Measurements from ENCODE around the gene C10orf143. TPM values are rescaled to one million over a fixed set of nuclear protein-coding genes. Genes with fewer than 3 reads are reported as not detected.

The C10orf143 gene
- total RNA-seq, 4 donors from 2014 or later: 2.4 to 22.1 (median 7.7) TPM; not detected in 1

- Histone ChIP-seq H3K36me3 (no peaks in the 10 kb centered on the region), H3K9me3 (no peaks in the 10 kb centered on the region), H3K4me3 (no peak overlapping the region), H3K4me1 (peaks cover 6 to 13% of the 10 kb centered on the region in 2 donors), H3K27me3 (no peaks in the 10 kb centered on the region), H3K27ac (no peak overlapping the region)
- intact Hi-C loops (cut with DNase I; ENCODE audit: low total_unique reads): no loop called here
- DNase-seq: no peak
- TF ChIP-seq POLR2A (IDR thresholded peaks at IDR 0.05): no peak
- TF ChIP-seq, protein P1, sequence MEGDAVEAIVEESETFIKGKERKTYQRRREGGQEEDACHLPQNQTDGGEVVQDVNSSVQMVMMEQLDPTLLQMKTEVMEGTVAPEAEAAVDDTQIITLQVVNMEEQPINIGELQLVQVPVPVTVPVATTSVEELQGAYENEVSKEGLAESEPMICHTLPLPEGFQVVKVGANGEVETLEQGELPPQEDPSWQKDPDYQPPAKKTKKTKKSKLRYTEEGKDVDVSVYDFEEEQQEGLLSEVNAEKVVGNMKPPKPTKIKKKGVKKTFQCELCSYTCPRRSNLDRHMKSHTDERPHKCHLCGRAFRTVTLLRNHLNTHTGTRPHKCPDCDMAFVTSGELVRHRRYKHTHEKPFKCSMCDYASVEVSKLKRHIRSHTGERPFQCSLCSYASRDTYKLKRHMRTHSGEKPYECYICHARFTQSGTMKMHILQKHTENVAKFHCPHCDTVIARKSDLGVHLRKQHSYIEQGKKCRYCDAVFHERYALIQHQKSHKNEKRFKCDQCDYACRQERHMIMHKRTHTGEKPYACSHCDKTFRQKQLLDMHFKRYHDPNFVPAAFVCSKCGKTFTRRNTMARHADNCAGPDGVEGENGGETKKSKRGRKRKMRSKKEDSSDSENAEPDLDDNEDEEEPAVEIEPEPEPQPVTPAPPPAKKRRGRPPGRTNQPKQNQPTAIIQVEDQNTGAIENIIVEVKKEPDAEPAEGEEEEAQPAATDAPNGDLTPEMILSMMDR (IDR thresholded peaks at IDR 0.05): no peak
Observed at GRCh38 chr10:130141460-130141859, 30.8 kb upstream of the C10orf143 start.

DNA sequence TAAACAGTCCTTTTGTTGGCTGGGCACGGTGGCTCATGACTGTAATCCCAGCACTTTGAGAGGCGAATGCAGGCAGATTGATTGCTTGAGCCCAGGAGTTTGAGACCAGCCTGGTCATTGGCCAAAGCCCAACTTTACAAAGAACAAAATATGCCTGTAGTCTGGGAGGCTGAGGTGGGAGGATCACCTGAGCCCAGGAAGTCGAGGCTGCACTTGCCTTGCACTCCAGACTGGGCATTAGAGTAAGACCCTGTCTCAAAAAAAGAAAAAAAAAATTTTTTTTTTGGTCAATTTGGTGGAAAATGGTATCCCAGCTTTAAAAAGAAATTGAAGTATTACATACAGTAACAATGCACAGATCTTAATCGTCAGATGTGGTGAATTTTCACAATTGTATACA, 30.4 kb upstream of the C10orf143 start:
- no peak for DNase-seq
- Histone ChIP-seq H3K9me3 (no peaks in the 10 kb centered on the region), H3K4me3 (no peak overlapping the region), H3K36me3 (no peaks in the 10 kb centered on the region), H3K27ac (no peak overlapping the region), H3K27me3 (no peaks in the 10 kb centered on the region), H3K4me1 (peaks cover 6 to 13% of the 10 kb centered on the region in 2 donors)
- intact Hi-C loops (cut with DNase I; ENCODE audit: low total_unique reads): no loop called here
- no peak for TF ChIP-seq POLR2A (IDR thresholded peaks at IDR 0.05)
- TF ChIP-seq, protein P1 (IDR thresholded peaks at IDR 0.05): no peak

- H3K9me3 ChIP-seq: no peaks in the 10 kb centered on the region
- peaks cover 6 to 13% of the 10 kb centered on the region in 2 donors for H3K4me1 ChIP-seq
- H3K4me3 ChIP-seq: no peak overlapping the region
- intact Hi-C loops (cut with DNase I; ENCODE audit: low total_unique reads): no loop called here
- no peak for DNase-seq
- TF ChIP-seq, protein P1 (IDR thresholded peaks at IDR 0.05): no peak
- TF ChIP-seq POLR2A (IDR thresholded peaks at IDR 0.05): no peak
- H3K27ac ChIP-seq: no peak overlapping the region
- H3K36me3 ChIP-seq: no peaks in the 10 kb centered on the region
- H3K27me3 ChIP-seq: no peaks in the 10 kb centered on the region
Observed at GRCh38 chr10:130140425-130140824, 29.8 kb upstream of the C10orf143 start.

DNA sequence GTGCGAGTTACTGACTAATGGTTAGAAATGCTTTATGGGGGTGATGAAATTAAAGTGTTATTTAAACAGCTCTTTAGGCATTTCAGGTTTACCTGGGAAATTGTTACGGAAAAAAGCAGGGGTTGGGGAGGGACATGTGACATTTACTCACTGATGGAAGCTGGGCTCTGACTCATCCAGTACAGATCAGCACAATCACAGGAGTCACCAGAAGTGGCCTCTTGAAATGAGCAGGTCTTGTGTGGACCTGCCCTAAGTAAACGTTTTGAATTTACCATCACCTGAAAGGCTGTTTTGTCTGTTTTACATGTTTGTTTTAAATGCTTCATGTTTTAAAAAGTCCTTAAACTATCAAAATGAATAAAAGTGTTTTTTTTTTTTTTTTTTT, 27.8 kb upstream of the C10orf143 start:
- TF ChIP-seq, protein P1 (IDR thresholded peaks at IDR 0.05): no peak
- H3K27me3 ChIP-seq: no peaks in the 10 kb centered on the region
- peaks cover 6 to 13% of the 10 kb centered on the region in 2 donors for H3K4me1 ChIP-seq
- H3K27ac ChIP-seq: no peak overlapping the region
- no peaks in the 10 kb centered on the region for H3K9me3 ChIP-seq
- intact Hi-C loops (cut with DNase I; ENCODE audit: low total_unique reads): no loop called here
- H3K4me3 ChIP-seq: no peak overlapping the region
- no peaks in the 10 kb centered on the region for H3K36me3 ChIP-seq
- DNase-seq: no peak

GRCh38 chr10:130137659-130138478, 27.2 kb upstream of the C10orf143 start:
- no peaks in the 10 kb centered on the region for H3K9me3 ChIP-seq
- no peak for DNase-seq
- H3K36me3 ChIP-seq: no peaks in the 10 kb centered on the region
- peak overlapping the region; percentile 90 to 91 for H3K4me3 ChIP-seq
- no peak for TF ChIP-seq POLR2A (IDR thresholded peaks at IDR 0.05)
- TF ChIP-seq, protein P1 (IDR thresholded peaks at IDR 0.05): no peak
- H3K27ac ChIP-seq: no peak overlapping the region
- H3K27me3 ChIP-seq: no peaks in the 10 kb centered on the region
- peaks cover 6 to 13% of the 10 kb centered on the region in 2 donors for H3K4me1 ChIP-seq
- intact Hi-C loops (cut with DNase I; ENCODE audit: low total_unique reads): no loop called here

Data from uterus (tissue), 4 donors.